GM12891 (cell line): ENCODE measurements around the gene TPST1.

Experiments
- PAX5 ChIP-seq: IDR thresholded peaks from 2 replicates; pipeline ENCODE4 v1.6.1; 2011; ENCODE audit warnings: low read length, moderate library complexity, mild to moderate bottlenecking; ENCODE audit not compliant: insufficient read depth, severe bottlenecking
- POLR2A ChIP-seq: IDR thresholded peaks from 2 replicates; pipeline ENCODE4 v1.6.1; 2011; ENCODE audit warnings: low read depth, low read length, control low read depth
- POLR2AphosphoS5 ChIP-seq: IDR thresholded peaks from 2 replicates; pipeline ENCODE4 v1.6.1; 2011; ENCODE audit warnings: low read depth, low read length, control low read depth
- POU2F2 ChIP-seq: IDR thresholded peaks from 2 replicates; pipeline ENCODE4 v1.6.1; 2011; ENCODE audit warnings: low read depth, mild to moderate bottlenecking, control low read depth, low read length, moderate library complexity
- TAF1 ChIP-seq: IDR thresholded peaks from 2 replicates; pipeline ENCODE4 v1.6.1; 2011; ENCODE audit warnings: low read depth, low read length, control low read depth

DNA sequence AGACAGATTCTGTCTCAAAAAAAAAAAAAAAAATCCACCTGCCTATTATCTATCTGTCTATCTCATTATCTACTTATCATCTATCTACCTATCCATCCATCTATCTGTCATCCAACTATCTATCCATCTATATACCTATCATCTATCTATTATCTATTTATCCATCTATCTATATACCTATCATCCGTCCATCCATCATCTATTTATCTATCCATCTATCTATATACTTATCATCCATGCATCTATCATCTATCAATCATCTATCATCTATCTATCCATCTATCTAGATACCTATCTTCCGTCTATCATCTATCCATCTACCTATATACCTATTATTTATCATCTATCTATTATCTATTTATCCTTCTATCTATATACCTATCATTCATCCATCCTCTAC lies 16.5 kb upstream of the TPST1 start:
- TF ChIP-seq POLR2A (no peak), TAF1 (no peak), POLR2AphosphoS5 (no peak), POU2F2 (no peak), PAX5 (no peak)
